WTC11 (cell line): ENCODE measurements around the gene EBLN2.

ENCODE experiments used
- CBFB ChIP-seq: sonication (generic); formaldehyde crosslinking; IDR thresholded peaks from 2 replicates; pipeline ENCODE4 v1.8.1; 2022; ENCODE audit warnings: mild to moderate bottlenecking, low read depth, missing genetic modification reagents
- CTCF ChIP-seq: fragments of 200-600 bp; IDR thresholded peaks from 2 replicates; pipeline ENCODE4 v1.8.0; 2022; ENCODE audit warnings: antibody characterized with exemption
- SMAD3 ChIP-seq: sonication (generic); formaldehyde crosslinking; IDR thresholded peaks from 2 replicates; pipeline ENCODE4 v1.8.0; 2022; ENCODE audit warnings: missing genetic modification reagents, mild to moderate bottlenecking, borderline replicate concordance

- TF ChIP-seq CTCF (peak; percentile 95), CBFB (no peak), SMAD3 (CRISPR knock-in tag) (no peak)
Measured at GRCh38 chr3:73100741-73101559, 39.5 kb downstream of the EBLN2 start.
